ENCODE measurements around the gene TBC1D1.

GRCh38 chr4:37885496-37885895 is 5.4 kb upstream of the TBC1D1 start:
- no peak for TF ChIP-seq CTCF (IDR thresholded peaks at IDR 0.05 in 8 of 11, conservative IDR thresholded peaks at IDR 0.05 in 3 of 11)
- TF ChIP-seq POLR2AphosphoS5 (IDR thresholded peaks at IDR 0.05) = no peak
- no peak for TF ChIP-seq POLR2A (IDR thresholded peaks at IDR 0.05)

Measured in spleen (tissue), 7 donors.